ENCODE data around the gene RASSF6.
"Not testable (repeated sequence)": the region's sequence is repeated elsewhere in the genome, so short reads cannot be mapped to it uniquely, and the experiment has no call there.

DNA sequence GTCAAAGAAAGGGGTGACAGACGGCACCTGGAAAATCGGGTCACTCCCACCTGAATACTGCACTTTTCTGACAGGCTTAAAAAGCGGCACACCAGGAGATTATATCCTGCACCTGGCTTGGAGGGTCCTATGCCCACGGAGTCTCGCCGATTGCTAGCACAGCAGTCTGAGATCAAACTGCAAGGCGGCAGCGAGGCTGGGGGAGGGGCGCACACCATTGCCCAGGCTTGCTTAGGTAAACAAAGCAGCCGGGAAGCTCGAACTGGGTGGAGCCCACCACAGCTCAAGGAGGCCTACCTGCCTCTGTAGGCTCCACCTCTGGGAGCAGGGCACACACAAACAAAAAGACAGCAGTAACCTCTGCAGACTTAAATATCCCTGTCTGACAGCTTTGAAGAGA is 69.4 kb downstream of the RASSF6 start:
- TF ChIP-seq, protein P1, sequence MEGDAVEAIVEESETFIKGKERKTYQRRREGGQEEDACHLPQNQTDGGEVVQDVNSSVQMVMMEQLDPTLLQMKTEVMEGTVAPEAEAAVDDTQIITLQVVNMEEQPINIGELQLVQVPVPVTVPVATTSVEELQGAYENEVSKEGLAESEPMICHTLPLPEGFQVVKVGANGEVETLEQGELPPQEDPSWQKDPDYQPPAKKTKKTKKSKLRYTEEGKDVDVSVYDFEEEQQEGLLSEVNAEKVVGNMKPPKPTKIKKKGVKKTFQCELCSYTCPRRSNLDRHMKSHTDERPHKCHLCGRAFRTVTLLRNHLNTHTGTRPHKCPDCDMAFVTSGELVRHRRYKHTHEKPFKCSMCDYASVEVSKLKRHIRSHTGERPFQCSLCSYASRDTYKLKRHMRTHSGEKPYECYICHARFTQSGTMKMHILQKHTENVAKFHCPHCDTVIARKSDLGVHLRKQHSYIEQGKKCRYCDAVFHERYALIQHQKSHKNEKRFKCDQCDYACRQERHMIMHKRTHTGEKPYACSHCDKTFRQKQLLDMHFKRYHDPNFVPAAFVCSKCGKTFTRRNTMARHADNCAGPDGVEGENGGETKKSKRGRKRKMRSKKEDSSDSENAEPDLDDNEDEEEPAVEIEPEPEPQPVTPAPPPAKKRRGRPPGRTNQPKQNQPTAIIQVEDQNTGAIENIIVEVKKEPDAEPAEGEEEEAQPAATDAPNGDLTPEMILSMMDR (conservative IDR thresholded peaks at IDR 0.05): not testable (repeated sequence)
- not testable (repeated sequence) for TF ChIP-seq ZFX (IDR thresholded peaks at IDR 0.05)
